ENCODE measurements around the gene C4BPA.

Gene C4BPA

DNA sequence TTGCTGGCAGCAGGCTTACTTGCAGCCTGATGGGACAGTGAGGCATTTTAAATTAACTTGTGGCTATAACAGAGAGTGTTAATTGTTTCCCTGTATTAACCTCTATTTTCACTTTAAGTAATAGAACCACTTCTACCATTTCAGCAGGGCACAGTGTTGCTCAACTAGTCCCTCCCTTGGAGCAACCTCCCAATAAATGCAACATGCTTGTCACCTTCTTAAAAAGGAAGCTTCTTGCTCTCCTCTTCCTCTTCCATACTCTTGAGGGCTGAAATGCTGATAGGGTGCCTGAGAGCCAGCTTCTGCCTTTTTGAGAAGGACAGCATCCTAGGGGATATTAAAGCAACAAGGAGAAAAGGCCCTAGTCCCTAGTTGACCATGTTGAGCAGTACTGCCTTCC lies 52.1 kb downstream of the C4BPA start:
- ChIA-PET POLR2A (ENCODE audit: low non-redundant PET) (no interaction called here), CTCF (interaction anchor here (0.6 kb wide), 1 partner anchor 8 kb away, joined by 4 read pairs; no protein-coding TSS in a partner anchor)
- TF ChIP-seq, protein P1, sequence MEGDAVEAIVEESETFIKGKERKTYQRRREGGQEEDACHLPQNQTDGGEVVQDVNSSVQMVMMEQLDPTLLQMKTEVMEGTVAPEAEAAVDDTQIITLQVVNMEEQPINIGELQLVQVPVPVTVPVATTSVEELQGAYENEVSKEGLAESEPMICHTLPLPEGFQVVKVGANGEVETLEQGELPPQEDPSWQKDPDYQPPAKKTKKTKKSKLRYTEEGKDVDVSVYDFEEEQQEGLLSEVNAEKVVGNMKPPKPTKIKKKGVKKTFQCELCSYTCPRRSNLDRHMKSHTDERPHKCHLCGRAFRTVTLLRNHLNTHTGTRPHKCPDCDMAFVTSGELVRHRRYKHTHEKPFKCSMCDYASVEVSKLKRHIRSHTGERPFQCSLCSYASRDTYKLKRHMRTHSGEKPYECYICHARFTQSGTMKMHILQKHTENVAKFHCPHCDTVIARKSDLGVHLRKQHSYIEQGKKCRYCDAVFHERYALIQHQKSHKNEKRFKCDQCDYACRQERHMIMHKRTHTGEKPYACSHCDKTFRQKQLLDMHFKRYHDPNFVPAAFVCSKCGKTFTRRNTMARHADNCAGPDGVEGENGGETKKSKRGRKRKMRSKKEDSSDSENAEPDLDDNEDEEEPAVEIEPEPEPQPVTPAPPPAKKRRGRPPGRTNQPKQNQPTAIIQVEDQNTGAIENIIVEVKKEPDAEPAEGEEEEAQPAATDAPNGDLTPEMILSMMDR (conservative IDR thresholded peaks at IDR 0.05; ENCODE audit: low read depth): no peak
- no peak overlapping the region for H3K27ac ChIP-seq
- DNase-seq (ENCODE audit: low spot score): no peak

DNA sequence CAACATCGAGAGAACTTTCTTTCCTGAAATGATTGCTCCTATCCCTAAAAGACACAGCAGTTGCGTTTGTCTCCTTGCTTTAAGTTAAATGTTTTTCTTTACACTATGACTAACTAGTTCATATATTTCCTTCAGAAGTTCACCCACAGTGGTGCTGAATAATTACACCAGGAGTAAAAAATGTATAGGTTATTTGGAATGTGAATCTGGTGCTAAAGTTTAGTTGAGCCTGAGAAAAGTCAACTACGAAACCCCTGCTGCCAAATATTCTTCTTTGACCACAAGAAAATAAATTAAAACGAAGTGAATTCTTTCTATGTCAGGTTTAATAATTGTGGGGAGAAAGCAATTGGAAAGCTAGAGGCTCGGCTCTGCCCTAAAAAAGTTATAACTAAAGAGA lies 52.8 kb downstream of the C4BPA start:
- DNase-seq (ENCODE audit: low spot score): no peak
- ChIA-PET CTCF (no interaction called here), POLR2A (ENCODE audit: low non-redundant PET) (no interaction called here)

DNA sequence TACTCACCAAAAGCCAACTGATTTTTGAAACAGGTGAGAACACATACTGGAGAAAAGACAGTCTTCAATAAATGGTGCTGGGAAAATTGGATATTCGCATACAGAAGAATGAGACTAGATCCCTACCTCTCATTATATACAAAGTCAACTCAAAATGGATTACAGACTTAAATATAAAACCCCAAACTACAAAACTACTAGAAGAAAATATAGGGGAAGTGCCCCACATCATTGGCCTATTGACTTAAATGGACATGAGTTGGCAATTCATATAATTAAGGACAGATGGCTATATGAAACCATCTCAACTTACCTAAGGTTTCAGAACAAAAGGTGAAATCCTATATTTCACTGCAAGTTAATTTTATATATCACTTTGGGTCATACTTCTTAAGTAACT lies 60.1 kb downstream of the C4BPA start:
- H3K27ac ChIP-seq: no peak overlapping the region
- POLR2A ChIA-PET (ENCODE audit: low non-redundant PET): no interaction called here
- CTCF ChIA-PET: no interaction called here
- no peak for DNase-seq (ENCODE audit: low spot score)
- TF ChIP-seq, protein P1 (conservative IDR thresholded peaks at IDR 0.05; ENCODE audit: low read depth): no peak

More for the DNA sequence above, 52.8 kb downstream of the C4BPA start:
- TF ChIP-seq, protein P1 (conservative IDR thresholded peaks at IDR 0.05; ENCODE audit: low read depth): no peak
- no peak overlapping the region for H3K27ac ChIP-seq

DNA sequence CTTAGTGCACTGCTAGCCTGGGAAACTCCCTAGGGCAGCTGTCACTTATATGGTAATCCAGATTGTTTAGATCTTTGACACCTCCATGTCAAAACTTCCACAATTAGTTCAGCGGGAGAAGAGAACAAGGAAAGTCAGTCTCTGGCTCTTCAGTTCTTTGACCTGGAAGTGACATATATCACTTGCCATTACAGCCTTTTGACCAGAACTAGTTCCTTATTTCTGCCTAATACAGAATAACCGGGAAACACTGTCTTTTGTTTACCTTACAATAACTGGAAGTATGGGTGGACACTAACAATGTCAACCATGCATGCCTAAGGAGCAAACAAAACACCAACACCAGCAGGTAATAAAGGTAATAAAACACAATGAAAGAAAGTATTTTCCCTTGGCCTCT lies 68.3 kb downstream of the C4BPA start:
- no peak for DNase-seq (ENCODE audit: low spot score)
- CTCF ChIA-PET: no interaction called here
- POLR2A ChIA-PET (ENCODE audit: low non-redundant PET): no interaction called here
- TF ChIP-seq, protein P1 (conservative IDR thresholded peaks at IDR 0.05; ENCODE audit: low read depth): no peak
- no peak overlapping the region for H3K27ac ChIP-seq

DNA sequence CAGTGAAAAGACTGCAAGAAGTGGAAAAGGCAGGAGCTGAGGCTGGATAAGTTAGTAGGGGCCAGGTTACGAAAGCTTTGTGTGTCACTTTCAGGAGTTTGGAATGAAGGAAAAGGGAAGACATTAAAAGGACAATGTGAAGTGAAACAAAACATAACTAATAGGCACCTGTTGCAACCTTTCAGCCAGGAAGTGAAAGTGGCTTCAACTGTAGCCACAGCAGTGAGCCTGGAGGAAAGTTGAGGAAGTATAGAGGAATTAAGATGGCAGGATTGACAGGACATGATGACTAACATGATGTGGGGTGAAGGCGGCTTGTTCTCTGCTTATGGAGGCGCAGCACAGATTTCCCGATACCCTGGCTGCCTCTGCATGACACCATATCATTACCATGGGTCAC lies 68.9 kb downstream of the C4BPA start:
- CTCF ChIA-PET: no interaction called here
- DNase-seq (ENCODE audit: low spot score): no peak
- TF ChIP-seq, protein P1 (conservative IDR thresholded peaks at IDR 0.05; ENCODE audit: low read depth): no peak
- POLR2A ChIA-PET (ENCODE audit: low non-redundant PET): no interaction called here
- no peak overlapping the region for H3K27ac ChIP-seq

DNA sequence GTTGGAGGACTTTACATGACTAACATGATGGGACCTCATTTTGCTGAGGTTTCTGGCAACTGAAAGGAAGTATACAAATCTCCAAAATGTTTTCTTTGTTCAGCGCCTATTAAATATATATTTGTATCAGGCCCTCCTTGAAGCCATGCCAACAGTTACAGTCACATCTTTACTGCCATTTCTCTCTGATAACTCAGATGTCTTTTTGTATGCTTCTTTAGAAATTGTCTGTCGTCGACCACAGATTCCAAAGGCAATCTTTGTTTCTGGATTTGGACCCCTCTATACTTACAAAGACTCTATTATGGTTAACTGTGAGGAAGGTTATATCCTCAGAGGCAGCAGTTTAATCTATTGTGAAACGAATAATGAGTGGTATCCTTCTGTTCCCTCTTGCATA lies 69.4 kb downstream of the C4BPA start:
- H3K27ac ChIP-seq: no peak overlapping the region
- TF ChIP-seq, protein P1 (conservative IDR thresholded peaks at IDR 0.05; ENCODE audit: low read depth): no peak
- CTCF ChIA-PET: no interaction called here
- POLR2A ChIA-PET (ENCODE audit: low non-redundant PET): no interaction called here
- no peak for DNase-seq (ENCODE audit: low spot score)

DNA sequence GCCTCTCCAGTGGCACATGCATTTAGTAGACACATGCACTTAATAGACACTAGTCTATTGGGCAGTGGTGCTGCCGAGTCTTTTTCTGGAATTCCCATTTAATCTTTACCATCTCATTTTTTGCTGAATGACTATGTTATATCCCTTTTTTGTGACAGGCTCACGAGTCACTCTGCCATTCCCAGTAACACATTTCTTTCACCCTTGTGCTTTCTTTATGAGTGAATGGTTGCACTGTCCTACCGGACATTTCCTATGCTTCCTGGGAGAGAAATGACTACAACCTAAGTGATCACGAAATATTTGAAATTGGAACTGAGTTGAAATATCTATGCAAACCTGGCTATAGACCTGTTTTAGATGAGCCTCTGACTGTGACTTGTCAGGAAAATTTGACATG lies 70.9 kb downstream of the C4BPA start:
- ChIA-PET CTCF (interaction anchor here (1.1 kb wide), 1 partner anchor 230 kb away, joined by 3 read pairs; no protein-coding TSS in a partner anchor), POLR2A (ENCODE audit: low non-redundant PET) (no interaction called here)
- no peak for DNase-seq (ENCODE audit: low spot score)
- TF ChIP-seq, protein P1 (conservative IDR thresholded peaks at IDR 0.05; ENCODE audit: low read depth): no peak
- no peak overlapping the region for H3K27ac ChIP-seq

All from RWPE1 (cell line).